ENCODE data around the gene UNC93A.
"Not testable (repeated sequence)": the region's sequence is repeated elsewhere in the genome, so short reads cannot be mapped to it uniquely, and the experiment has no call there.

Gene UNC93A

DNA sequence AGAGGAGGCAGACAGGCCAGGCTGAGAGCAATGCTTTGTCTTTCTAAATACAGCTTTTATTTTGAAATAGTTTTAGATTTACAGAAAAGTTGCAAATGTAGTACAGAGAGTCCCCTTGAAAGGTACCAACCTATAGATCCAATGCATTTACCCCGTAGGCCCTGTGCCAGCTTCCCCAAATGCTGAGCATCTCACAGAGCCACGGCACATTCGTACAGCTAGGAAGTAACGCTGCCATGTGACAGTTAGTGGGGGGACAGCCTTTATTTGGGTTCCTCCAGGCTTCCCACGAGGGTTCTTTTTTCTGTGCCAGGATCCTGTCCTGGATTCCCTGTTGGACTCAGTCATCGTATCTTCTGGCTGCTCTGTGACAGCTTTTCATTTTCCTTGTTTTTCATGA lies 20.6 kb downstream of the UNC93A start:
- DNase-seq (ENCODE audit: low read depth) = not testable (repeated sequence)

DNA sequence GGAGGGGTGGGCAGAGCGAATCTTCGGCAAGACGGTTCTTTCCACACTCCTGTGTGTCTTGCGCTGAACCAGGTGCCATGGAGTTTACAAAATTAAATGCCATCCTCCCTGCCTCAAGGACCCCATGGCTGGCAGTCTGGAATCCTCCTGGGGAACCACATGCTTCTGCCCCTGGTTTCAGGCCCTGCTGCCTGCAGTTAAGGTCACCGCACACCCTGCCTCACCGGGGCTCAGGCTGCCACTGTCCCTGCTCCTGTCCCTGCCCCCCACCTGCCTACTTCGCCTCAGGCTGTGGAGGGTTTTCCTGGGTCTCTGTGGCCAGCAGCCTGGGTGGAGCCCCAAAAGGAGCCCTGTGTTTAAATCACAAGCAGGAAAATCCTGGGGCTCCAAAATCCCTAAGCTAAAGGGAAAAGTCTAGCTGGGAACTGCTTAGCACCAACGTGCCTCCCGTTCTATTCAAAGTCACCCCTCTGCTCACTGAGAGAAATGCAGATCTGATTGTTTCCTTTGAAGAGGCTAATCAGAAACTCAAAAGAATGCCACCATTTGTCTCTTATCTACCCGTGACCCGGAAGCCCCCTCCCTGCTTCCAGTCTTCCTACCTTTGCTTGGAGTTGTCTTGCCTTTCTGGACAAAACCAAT lies 23.2 kb downstream of the UNC93A start:
- DNase-seq (ENCODE audit: low read depth) = no peak

DNA sequence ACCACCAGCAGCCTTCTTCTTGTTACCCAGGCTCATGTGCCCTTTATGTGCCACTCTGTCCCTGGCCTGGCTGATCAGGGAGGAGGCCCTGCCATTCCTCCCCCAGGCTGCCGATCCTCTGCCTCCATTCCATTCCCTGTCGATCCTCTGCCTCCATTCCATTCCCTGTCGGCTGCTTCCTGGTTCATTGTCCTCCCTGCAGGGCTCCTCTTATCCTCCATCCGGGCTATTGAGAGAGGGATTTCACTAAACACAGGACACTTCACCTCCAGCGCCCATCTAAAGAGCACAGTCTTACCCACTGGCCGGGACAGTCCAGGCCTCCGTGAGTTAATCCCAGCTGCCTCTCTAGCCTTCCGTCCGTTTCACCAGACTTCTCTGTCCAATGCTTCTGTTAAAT lies 26.1 kb downstream of the UNC93A start:
- no peak for DNase-seq (ENCODE audit: low read depth)

DNA sequence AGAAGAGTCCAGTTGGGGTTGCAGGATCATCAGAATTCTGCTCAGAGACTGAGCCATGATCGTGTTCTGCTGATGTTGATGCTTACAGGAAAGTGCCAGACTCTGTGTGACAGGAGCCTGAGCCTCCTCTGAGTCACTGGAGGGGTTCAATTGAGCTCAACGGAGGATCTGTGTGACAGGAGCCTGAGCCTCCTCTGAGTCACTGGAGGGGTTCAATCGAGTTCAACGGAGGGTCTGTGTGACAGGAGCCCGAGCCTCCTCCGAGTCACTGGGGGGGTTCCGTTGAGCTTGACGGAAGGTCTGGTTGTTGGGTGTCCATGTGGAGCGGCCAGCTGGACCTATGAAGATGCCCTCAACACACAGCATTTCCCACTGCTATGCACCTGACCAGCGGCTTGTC lies 27.2 kb downstream of the UNC93A start:
- not testable (repeated sequence) for DNase-seq (ENCODE audit: low read depth)

DNA sequence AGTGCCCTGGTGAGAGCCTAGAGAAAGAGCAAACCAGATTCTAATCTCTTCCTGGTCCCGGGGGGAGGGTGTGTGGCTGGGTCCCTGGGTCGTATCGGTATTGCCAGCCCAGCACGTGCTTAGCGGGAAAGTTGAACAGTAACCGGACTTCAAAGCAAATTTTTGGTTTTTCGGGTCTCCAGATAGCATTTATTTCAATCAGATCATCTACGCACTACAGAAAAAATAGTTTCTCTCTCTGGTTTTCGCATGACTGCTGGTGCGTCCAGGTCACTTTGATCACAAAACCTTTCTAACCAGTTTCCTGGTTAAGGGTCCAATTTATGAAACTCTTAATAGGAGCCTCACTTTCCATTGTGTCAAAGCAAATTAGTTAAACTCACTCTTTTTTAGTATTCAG lies 27.7 kb downstream of the UNC93A start:
- not testable (repeated sequence) for DNase-seq (ENCODE audit: low read depth)

DNA sequence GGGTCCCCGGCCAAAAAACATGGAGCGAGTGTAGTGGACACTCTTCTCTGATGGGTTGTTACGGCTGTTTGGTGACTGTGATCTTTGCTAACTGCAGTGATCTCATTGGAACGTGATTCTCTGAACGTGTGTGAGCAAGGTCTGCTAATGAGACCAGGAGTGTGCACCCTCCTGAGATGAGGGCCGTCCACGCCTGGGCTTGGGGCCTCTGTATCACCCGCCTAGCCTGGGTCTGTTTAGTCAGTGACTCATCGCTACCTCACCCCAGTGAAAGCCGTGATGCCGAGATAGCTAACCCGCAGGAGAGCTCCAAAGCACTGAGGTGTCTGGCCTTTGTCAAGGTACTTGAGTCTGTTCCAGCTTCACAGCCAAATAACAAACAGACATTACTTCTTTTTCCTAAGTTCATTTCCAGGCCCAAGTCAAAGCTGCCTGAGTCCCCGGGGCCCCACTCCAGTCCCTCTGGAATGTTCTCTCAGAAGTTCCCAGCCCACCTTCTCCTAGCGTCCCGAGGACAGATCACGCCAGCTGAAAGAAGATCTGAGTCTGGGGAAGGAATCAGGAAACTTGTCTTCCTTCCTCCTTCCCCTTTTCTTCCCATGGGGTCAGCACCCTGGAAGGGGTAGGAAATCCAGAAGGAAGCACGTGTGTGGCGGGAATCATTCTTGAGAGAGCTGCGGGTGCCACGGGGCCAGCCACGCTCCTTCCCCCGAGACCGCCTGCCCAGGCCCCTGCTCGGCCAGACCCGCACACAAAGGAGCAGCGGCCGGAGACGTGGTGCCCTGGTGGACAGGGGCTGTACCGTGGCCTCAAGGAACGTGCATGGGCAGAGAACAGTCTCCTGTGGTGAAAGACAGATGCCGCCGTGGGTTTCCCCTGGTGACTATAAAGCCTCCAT lies 29.0 kb downstream of the UNC93A start:
- not testable (repeated sequence) for DNase-seq (ENCODE audit: low read depth)

DNA sequence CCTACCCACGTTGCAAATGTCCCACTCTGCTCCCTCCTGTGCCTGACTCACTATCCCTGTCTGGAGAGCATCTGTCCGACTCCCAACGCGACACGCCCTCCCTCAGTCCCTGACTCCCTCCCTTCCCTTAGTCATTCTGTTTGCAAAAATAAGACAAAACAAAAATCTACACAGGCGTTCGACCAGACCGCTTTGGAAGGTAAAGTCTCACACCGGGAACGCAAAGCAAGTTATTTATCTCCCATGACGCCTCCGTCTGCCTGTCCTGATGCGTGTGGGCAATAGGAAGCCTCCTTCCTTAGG lies 29.6 kb downstream of the UNC93A start:
- DNase-seq (ENCODE audit: low read depth) = not testable (repeated sequence)

DNA sequence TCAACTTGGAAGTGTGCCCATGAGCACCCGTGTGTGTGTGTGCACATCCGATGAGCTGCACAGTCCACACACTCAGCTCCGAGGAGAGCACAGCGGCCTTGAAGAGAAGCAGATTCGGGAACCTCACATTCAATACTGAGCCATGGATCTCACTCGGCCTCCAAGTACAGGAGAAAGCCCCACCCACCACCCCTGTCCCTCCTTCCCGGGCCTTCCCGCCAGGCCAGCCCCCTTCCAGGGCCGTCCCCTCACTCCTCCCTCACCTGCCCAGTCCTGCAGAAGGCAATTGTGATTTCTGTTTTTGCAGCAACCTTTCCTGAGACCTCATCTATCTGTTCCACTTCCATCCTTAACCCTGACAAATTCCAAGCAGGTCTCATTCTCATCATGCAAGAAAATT lies 30.1 kb downstream of the UNC93A start:
- DNase-seq (ENCODE audit: low read depth) = not testable (repeated sequence)

DNA sequence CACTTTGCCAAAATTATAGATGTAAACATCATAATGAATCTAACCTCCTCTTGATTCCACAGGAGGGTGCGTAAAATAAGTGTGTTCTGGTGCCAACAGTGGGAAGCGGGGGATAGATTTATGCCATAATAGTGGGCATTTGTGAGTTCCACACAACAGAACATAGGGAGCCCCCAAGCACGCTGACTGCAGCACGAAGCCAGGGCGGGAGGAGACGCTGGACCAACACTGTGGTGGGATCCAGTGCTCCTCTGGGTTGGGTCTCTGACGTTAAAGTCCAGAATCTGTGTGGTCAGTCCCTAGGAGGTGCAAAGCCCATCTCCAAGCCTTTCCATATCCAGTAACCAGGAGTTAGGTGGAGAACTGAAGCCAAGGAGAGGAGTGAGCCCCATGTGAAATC lies 32.0 kb downstream of the UNC93A start:
- DNase-seq (ENCODE audit: low read depth) = no peak

DNA sequence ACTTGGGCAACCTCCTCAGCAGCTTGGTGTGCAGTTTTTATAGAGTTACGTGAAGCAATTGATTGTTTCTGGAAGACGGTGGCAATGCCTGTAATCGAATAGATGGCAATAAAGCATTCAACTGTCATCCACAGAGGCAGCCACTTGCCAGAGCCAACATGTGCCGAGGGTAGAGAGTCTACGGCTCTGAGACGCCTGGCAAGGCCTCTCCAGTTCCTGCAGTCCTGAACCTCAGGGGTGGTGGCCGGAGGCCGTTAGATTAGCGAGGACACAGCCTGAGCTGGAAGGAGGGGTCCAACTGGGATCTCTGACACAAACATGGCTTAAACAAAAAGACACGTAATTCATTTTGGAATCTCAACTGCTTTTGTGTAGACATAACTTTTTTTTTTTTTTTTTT lies 33.0 kb downstream of the UNC93A start:
- no peak for DNase-seq (ENCODE audit: low read depth)

DNA sequence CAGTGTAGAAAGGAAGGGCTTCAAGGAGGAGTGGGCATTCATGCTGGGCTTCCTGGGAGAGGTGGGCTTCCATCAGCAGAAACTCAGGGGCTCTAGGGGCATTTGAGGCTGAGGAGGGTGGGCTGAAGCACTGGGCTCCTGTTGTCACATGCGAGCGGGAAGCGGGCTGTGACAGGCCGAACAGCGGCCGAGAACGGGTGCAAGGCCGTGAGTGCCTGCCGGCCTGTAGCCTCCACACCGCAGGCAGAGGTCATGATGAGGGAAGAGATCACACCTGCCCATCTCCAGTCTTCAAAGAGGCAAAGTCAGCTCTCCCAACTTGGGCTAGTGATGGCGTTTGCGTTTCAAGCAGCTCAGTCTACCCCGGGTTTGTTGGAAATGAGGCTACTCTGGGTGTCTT lies 34.7 kb downstream of the UNC93A start:
- no peak for DNase-seq (ENCODE audit: low read depth)

DNA sequence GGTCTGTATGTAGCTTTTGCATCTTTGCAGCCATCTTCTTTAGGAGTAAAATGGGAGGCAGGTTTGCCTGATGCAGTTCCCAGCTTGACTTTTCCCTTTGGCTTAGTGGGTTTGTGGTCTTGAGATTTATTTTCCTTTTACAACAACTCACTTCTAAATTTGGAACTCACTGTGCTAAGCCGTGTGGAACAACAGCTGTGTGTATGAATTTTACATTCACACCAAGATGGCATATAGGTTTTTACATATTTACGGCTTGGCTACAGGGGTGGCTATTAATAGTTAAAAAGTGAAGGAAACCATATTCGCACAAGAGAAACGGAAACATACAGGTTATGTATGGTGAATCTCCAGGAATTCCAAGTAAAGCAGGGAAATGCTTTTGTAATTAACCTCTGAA lies 36.3 kb downstream of the UNC93A start:
- no peak for DNase-seq (ENCODE audit: low read depth)

DNA sequence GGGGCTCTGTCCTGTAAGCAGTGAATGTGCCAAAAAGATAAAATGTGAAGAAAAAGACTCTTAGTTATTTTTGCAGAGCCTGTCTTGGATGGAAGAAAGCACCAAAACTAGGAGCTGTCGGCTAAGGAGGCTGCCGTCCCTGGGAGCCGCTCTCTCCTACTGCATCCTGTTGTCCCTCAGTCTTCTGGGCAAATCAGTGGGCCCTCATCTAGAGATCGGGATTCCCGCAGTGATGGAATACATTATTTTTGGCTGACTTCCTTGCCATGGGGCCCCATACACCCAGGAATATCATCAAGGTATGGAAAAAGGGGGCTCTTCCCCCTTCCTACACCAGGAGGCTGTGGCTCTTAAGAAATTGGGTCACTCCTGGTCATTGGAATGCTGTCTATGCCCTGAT lies 37.0 kb downstream of the UNC93A start:
- DNase-seq (ENCODE audit: low read depth) = no peak

DNA sequence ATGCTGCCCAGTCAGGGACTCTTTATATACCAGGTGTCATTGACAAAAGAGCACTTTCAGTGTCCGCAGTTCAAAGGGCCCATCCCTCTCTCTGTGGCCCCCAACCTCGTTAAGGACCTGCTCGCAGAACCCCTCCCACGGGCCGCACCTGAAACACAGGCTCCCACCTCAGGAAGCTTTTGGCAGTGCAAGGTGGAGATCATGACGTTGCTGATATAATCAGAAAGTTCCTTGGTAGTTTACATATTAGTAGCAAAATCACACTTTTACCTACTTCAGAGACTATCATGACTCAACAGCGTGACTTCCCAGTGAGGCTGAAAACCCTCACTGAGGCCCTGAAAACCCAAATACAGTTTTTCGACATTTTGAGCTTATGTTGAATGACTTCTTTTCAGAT lies 37.9 kb downstream of the UNC93A start:
- no peak for DNase-seq (ENCODE audit: low read depth)

DNA sequence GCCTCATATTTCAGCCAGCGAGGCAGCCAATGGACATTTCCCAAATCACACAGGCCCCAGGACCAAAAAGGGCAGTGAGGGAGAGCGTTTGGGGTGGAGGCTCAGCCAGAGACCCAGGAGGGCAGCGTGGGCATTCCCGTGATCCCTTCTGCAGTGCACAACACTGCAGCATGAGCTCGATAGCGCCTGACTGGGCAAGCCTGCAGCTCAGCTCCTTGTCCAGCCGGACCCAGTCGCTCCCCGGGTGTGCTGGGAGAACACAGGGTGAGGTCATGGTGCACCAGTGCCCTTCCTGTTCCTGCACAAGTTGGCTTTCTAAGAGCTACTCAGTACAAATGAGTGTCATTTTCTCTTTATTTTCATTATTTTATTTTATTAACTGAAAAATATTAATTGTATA lies 39.6 kb downstream of the UNC93A start:
- no peak for DNase-seq (ENCODE audit: low read depth)

DNA sequence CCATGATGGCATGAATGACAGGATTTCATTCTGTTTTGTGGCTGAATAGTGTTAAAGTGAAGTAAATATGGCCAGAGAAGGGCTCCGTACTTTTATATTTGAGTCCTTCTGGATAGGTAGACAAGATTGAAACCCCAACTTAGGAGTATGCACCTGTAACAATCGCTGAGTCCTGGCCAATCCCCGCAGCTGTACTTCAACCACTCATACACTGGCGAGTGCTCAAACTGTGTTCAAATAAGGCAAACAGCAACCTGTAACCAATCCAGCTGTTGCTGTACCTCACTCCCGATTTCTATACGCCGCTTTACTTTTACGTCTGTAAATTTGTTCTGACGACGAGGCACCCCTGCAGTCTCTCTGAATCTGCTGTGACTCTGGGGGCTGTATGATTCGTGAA lies 40.5 kb downstream of the UNC93A start:
- DNase-seq (ENCODE audit: low read depth) = no peak

DNA sequence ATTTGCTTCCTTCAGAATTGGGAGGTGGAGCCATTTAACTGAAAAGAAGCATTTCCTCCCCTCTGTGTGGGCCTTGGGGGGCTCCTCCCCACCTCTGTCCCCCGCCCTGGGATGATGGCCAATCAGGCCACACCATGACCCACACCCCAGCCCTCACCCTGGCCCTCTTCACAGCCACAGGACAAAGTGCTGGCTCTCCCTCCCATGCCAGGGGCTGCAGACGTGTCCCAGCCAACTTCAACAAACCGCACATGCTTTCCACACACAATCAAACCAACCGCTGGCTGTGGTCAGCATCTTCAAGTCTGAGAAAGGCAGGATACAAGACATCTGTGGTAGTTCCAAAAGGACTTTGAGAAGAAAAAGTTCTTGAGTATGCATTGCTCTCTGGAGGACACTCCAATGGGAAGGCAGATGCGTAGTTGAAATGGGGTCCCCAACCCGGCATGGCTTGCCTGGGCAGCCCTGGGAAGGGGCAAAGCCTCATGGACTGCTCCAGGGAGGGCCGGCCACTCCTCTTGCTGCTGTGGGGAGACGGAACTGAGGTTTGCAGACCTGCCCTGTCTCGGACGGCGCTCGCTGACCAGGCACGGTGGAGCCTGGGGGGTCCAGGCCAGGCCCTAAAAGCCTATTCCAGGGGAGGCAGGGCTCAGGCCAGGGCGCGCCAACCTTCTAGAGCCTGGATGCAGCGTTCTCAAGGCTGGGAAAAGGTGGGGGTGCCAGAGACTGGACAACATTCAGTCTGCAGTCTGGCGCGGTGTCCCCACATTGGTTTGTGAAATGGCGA lies 45.9 kb downstream of the UNC93A start:
- no peak for DNase-seq (ENCODE audit: low read depth)

DNA sequence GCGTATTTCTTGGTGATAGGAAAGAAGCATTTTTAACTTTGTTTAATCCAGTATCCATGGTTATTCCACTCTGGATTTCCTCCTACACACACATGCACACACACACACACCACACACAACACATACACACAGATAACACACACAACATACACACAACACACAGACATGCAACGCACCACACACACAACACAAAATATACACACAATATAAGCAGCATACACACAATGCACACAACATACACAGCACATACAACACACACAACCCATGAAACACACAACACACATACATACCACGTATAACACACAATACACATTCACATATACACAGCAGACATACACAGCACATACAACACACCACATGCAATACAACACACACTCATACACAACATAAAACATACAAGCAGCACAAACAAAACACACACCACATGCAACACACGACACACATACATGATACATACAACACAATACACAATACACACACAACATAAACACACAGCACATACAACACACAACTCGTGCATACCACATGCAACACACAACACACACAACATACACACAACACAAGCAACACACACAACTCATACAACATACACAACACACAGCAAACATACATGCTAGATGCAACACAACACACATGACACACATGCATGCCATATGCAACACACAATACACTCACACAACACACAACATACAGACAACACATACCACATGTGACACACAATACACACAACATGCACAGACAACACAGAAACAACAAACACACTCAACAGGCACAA lies 46.7 kb downstream of the UNC93A start:
- no peak for DNase-seq (ENCODE audit: low read depth)

DNA sequence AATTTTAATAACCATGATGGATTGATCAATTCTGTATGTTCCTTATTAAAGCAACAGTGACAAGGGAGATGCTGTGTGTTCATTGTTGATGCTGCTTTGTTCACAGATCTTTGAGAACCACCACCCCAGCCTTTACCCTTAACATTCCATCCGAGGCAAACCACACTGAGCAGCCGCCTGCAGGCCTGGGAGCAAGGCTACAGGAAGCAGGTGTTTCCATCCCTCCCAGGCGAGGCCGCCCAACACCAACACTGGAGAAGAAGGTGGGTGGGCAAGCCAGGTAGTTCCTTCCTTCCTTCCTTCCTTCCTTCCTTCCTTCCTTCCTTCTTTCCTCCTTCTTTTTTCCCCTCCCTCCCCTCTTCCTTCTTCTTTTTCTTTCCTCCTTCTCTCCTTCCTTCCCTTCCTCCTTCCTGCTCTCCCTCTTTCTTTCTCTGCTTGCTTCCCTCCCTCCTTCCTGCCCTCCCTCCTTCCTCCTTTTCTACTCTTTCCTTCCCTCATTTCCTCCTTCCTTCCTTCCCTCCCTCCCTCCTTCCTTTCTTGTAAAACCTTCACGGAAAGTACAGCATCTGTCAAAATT lies 47.5 kb downstream of the UNC93A start:
- DNase-seq (ENCODE audit: low read depth) = no peak

DNA sequence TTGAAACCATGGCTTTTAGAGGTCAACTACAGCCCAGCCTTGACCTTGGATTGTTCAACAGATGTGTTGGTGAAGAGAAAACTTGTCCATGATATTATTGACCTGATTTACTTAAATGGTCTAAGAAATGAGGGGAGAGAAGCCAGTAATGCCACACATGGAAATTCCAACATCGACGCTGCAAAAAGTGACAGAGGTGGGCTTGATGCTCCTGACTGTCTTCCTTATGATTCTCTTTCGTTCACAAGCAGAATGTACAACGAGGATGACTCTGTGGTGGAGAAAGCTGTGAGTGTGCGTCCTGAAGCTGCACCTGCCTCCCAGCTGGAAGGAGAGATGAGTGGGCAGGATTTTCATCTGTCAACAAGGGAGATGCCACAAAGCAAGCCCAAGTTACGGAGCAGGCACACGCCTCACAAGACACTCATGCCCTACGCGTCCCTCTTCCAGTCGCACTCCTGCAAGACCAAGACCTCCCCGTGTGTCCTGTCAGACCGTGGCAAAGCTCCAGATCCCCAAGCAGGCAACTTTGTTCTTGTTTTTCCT lies 50.0 kb downstream of the UNC93A start:
- no peak for DNase-seq (ENCODE audit: low read depth)
